ENCODE results near the gene SEMA6B. TPM values are rescaled to one million over a fixed set of nuclear protein-coding genes. Genes with fewer than 3 reads are reported as not detected.

SEMA6B gene
- total and polyA plus RNA-seq, 10 of the 15 experiments (the other 5 are each of a cell fraction or from before 2014, with no cell fraction given): 0.13 TPM; not detected in 9

GRCh38 chr19:4499318-4499717, 60.2 kb downstream of the SEMA6B start:
- no peaks in the 10 kb centered on the region for H3K4me1 ChIP-seq (ENCODE audit: control insufficient read depth, insufficient read depth, low read length)
- ChIA-PET RAD21 (ENCODE audit: unreplicated experiment) (no interaction called here), POLR2A (no interaction called here), CTCF (no interaction called here), SMC1A (ENCODE audit: uncharacterized antibody, unreplicated experiment) (no interaction called here)
- no peaks in the 10 kb centered on the region for H3K27me3 ChIP-seq (replicated peaks in 1 of 2; ENCODE audit: control insufficient read depth in 2 of 2, insufficient read depth in 2 of 2, low read length in 1 of 2)
- peaks cover 0 to 2% of the 10 kb centered on the region in 2 experiments; a peak in 2 of 4 replicates for H3K36me3 ChIP-seq (ENCODE audit: control insufficient read depth in 2 of 2, insufficient read depth in 2 of 2, low read length in 1 of 2)
- BruUV-seq (replicated peaks): no TSS peak
- no peak overlapping the region for H3K4me2 ChIP-seq (ENCODE audit: control insufficient read depth, insufficient read depth)
- FAIRE-seq (no peak), DNase-seq (ENCODE audit: low read depth, low spot score) (no peak), ATAC-seq (no peak)
- in situ Hi-C loops (cut with MboI) (no loop called here), intact Hi-C loops (cut with micrococcal nuclease; ENCODE audit: unreplicated experiment) (no loop called here)
- TF ChIP-seq CBFB (IDR thresholded peaks at IDR 0.05; ENCODE audit: low read depth) (no peak), NRF1 (conservative IDR thresholded peaks at IDR 0.05; ENCODE audit: low read depth, low read length) (no peak), USF2 (IDR thresholded peaks at IDR 0.05; ENCODE audit: borderline replicate concordance, low read depth, low read length) (no peak), KLF5 (IDR thresholded peaks at IDR 0.05; ENCODE audit: partially characterized antibody) (no peak), ATF2 (IDR thresholded peaks at IDR 0.05; ENCODE audit: low read length) (no peak), IRF3 (IDR thresholded peaks at IDR 0.05) (no peak), CREB1 (IDR thresholded peaks at IDR 0.05; ENCODE audit: low read depth) (no peak), FOS (IDR thresholded peaks at IDR 0.05; ENCODE audit: borderline replicate concordance, extremely low read depth, insufficient read length) (no peak), ZNF384 (IDR thresholded peaks at IDR 0.05; ENCODE audit: borderline replicate concordance, low read depth, low read length) (no peak), SP1 (IDR thresholded peaks at IDR 0.05; ENCODE audit: low read depth, low read length) (no peak), CREM (IDR thresholded peaks at IDR 0.05; ENCODE audit: low read depth) (no peak), ELK1 (IDR thresholded peaks at IDR 0.05; ENCODE audit: low read depth, low read length) (no peak)
- H3K9ac ChIP-seq (ENCODE audit: control insufficient read depth, insufficient read depth, low read length): no peak overlapping the region
- no peaks in the 10 kb centered on the region for H3K79me2 ChIP-seq (ENCODE audit: control insufficient read depth, insufficient read depth, low read length)
- no peak overlapping the region for H3K4me3 ChIP-seq
- no peaks in the 10 kb centered on the region for H3K9me3 ChIP-seq (replicated peaks; ENCODE audit: control insufficient read depth, insufficient read depth, low read length)
- H3K27ac ChIP-seq (ENCODE audit: control insufficient read depth, insufficient read depth): no peak overlapping the region
- WGBS (ENCODE audit: insufficient coverage, insufficient replicate concordance, low lambda C conversion rate, missing lambda C conversion rate): 96% methylated on average over 19 of the region's 23 CpGs
- H4K20me1 ChIP-seq (ENCODE audit: control insufficient read depth, insufficient read depth): no peaks in the 10 kb centered on the region
- no peak overlapping the region for H2AFZ ChIP-seq (ENCODE audit: control insufficient read depth, low read depth, low read length)

Data from GM12878 (cell line).